Measurements from ENCODE around the gene CAMTA1.

Gene CAMTA1

DNA sequence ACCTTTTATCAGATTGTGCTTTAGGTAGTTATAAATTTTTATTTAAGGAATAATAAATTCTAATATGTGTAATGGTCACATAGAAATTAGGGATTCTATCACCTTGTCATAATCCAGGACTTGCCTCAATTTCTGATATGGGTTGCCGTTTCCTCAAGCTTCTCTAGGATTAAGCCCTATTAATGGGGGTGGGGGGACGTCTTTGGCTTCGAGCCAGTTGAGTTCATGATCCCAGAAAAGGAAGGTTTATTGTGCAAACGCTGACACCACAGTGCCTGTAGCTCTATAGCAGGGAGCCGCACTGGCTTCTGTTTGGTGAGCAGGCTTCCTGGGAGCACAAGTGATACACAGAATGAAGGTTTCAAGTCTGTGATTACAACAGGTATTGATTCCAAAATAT, 963.9 kb downstream of the CAMTA1 start (continued):
- TF ChIP-seq, protein P1, sequence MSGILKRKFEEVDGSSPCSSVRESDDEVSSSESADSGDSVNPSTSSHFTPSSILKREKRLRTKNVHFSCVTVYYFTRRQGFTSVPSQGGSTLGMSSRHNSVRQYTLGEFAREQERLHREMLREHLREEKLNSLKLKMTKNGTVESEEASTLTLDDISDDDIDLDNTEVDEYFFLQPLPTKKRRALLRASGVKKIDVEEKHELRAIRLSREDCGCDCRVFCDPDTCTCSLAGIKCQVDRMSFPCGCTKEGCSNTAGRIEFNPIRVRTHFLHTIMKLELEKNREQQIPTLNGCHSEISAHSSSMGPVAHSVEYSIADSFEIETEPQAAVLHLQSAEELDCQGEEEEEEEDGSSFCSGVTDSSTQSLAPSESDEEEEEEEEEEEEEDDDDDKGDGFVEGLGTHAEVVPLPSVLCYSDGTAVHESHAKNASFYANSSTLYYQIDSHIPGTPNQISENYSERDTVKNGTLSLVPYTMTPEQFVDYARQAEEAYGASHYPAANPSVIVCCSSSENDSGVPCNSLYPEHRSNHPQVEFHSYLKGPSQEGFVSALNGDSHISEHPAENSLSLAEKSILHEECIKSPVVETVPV (CRISPR knock-in tag; IDR thresholded peaks at IDR 0.05): no peak
- TF ChIP-seq ZC3H10 (CRISPR knock-in tag; IDR thresholded peaks at IDR 0.05) (no peak), TCF4 (CRISPR knock-in tag; IDR thresholded peaks at IDR 0.05; ENCODE audit: borderline replicate concordance) (no peak), BACH2 (CRISPR knock-in tag; IDR thresholded peaks at IDR 0.05; ENCODE audit: borderline replicate concordance) (no peak)
- TF ChIP-seq, protein P2, sequence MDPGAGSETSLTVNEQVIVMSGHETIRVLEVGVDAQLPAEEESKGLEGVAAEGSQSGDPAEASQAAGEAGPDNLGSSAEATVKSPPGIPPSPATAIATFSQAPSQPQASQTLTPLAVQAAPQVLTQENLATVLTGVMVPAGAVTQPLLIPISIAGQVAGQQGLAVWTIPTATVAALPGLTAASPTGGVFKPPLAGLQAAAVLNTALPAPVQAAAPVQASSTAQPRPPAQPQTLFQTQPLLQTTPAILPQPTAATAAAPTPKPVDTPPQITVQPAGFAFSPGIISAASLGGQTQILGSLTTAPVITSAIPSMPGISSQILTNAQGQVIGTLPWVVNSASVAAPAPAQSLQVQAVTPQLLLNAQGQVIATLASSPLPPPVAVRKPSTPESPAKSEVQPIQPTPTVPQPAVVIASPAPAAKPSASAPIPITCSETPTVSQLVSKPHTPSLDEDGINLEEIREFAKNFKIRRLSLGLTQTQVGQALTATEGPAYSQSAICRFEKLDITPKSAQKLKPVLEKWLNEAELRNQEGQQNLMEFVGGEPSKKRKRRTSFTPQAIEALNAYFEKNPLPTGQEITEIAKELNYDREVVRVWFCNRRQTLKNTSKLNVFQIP (CRISPR knock-in tag; IDR thresholded peaks at IDR 0.05; ENCODE audit: borderline replicate concordance, low read depth): no peak

GRCh38 chr1:7751174-7751573, 965.9 kb downstream of the CAMTA1 start:
- no peak for TF ChIP-seq ZFP30 (CRISPR knock-in tag; IDR thresholded peaks at IDR 0.05)
- TF ChIP-seq ARNTL (CRISPR knock-in tag; IDR thresholded peaks at IDR 0.05; ENCODE audit: borderline replicate concordance, low read depth): no peak
- TF ChIP-seq ZFP3 (CRISPR knock-in tag; IDR thresholded peaks at IDR 0.05): no peak
- TF ChIP-seq ZNF8 (CRISPR knock-in tag; IDR thresholded peaks at IDR 0.05): no peak
- TF ChIP-seq ZNF70 (CRISPR knock-in tag; IDR thresholded peaks at IDR 0.05): no peak
- TF ChIP-seq TSHZ2 (CRISPR knock-in tag; IDR thresholded peaks at IDR 0.05): no peak
- TF ChIP-seq TOX (CRISPR knock-in tag; IDR thresholded peaks at IDR 0.05; ENCODE audit: borderline replicate concordance): no peak
- no peak for TF ChIP-seq CREB5 (CRISPR knock-in tag; IDR thresholded peaks at IDR 0.05; ENCODE audit: low read depth)
- TF ChIP-seq BACH2 (CRISPR knock-in tag; IDR thresholded peaks at IDR 0.05; ENCODE audit: borderline replicate concordance): no peak
- TF ChIP-seq PATZ1 (CRISPR knock-in tag; IDR thresholded peaks at IDR 0.05; ENCODE audit: borderline replicate concordance): no peak
- TF ChIP-seq SNAI2 (CRISPR knock-in tag; IDR thresholded peaks at IDR 0.05): no peak
- no peak for TF ChIP-seq ZC3H10 (CRISPR knock-in tag; IDR thresholded peaks at IDR 0.05)
- no peak for TF ChIP-seq CSDC2 (CRISPR knock-in tag; IDR thresholded peaks at IDR 0.05)
- TF ChIP-seq, protein P1 (CRISPR knock-in tag; IDR thresholded peaks at IDR 0.05): no peak
- no peak for TF ChIP-seq OSR1 (CRISPR knock-in tag; IDR thresholded peaks at IDR 0.05)
- TF ChIP-seq ISL1 (CRISPR knock-in tag; IDR thresholded peaks at IDR 0.05): no peak
- no peak for TF ChIP-seq GLIS3 (CRISPR knock-in tag; IDR thresholded peaks at IDR 0.05)
- ATAC-seq: no peak
